IPS DF 4.7 (cell line): ENCODE results near the gene F2RL1.
"Not testable (repeated sequence)": the region's sequence is repeated elsewhere in the genome, so short reads cannot be mapped to it uniquely, and the experiment has no call there.

Experiments used
- DNase-seq: peaks from one replicate; pipeline ENCODE4 v3.0.0-alpha.2; 2013; ENCODE audit warnings: low spot score; ENCODE audit errors: extremely low read depth

The F2RL1 gene, protein sequence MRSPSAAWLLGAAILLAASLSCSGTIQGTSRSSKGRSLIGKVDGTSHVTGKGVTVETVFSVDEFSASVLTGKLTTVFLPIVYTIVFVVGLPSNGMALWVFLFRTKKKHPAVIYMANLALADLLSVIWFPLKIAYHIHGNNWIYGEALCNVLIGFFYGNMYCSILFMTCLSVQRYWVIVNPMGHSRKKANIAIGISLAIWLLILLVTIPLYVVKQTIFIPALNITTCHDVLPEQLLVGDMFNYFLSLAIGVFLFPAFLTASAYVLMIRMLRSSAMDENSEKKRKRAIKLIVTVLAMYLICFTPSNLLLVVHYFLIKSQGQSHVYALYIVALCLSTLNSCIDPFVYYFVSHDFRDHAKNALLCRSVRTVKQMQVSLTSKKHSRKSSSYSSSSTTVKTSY

DNA sequence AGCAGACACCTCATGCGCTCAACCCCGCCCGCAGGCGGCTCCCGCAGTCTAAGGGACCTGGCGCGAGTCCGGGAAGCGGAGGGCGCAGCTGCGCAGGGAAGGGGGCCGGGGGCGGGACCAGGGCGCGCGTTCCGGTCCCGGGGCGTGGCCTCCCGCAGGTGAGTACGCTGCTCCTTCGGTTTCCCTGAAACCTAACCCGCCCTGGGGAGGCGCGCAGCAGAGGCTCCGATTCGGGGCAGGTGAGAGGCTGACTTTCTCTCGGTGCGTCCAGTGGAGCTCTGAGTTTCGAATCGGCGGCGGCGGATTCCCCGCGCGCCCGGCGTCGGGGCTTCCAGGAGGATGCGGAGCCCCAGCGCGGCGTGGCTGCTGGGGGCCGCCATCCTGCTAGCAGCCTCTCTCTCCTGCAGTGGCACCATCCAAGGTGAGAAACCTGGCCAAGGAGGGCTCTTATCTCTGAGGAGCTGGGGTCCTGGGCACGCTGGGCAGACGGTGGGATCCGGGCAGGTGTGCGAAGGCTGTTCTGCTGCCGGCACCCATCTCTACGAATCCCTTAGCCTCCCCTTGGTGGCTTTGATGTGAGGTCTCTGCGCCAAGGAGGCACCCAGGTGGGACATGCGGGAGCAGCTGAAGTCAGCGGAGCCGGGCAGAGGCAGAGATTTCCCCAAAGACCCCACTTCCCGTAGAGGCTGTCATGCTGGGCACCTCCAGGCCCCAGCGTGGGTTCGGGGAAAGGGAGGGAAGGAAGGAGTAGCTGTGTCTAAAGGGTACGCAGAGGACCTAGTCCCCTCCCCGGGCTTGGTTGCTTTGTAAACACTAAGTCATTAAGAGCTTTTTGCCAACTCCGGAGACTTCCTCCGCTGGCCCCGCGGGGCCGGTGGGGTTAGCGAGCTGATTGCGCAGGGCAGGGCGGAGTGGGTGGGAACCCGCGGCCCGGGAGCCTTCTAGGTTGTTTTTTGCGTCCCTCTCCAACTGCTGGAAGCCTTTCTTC, at the start of gene F2RL1:
Gene F2RL1 (plus strand): TSS at position 187 of the 988 bp plus-strand sequence. CDS start 153 bp downstream, at position 340.
- DNase-seq: peak; percentile 81

DNA sequence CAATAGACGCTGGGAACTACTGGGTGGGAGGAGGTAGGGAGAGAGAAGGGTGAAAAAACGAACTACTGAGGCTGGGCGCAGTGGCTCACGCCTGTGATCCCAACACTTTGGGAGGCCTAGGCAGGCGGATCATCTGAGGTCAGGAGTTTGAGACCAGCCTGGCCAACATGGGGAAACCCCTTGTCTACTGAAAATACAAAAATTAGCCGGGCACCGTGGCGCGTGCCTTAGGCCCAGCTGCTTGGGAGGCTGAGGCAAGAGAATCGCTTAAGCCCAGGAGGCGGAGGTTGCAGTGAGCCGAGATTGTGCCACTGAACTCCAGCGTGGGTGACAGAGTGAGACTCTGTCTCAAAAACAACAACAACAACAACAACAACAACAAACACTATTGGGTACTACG, 47.8 kb upstream of the F2RL1 start:
- DNase-seq: not testable (repeated sequence)

GRCh38 chr5:76771705-76772405, 47.0 kb upstream of the F2RL1 start:
- DNase-seq: no peak

DNA sequence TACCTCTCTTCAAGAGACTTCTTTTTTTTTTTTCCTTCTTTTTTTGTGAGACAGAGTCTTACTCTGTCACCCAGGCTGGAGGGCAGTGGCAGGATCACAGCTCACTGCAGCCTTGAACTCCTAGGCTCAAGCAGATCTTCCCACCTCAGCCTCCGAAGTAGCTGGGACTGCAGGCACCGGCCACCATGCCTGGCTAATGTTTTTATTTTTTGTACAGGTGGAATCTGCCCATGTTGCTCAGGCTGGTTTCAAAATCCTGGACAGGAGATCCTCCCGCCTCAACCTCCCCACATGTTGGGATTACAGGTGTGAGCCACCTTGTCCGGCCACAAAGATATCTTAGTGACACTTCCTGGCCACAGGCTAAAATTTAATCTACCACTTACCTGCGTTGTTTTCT, 42.9 kb upstream of the F2RL1 start:
- DNase-seq: no peak

DNA sequence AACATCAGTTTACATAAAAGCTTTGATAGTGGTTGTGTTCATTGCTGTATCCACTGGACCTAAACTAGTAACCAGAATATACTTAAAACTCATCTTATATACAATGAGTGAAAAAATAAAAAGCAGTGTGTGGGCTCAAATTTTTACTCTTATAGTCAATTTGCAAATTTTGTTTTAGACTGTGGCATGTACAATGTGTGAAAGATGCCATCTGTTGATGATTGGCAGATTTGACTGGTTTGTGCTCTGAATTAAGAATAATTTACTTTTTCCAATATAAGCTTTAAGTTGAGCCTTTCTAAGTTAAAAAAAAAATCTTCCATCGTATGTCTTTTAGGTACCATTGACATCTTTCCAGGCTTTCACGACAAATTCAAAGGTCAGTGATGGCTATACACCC, 42.4 kb upstream of the F2RL1 start:
- DNase-seq: no peak

DNA sequence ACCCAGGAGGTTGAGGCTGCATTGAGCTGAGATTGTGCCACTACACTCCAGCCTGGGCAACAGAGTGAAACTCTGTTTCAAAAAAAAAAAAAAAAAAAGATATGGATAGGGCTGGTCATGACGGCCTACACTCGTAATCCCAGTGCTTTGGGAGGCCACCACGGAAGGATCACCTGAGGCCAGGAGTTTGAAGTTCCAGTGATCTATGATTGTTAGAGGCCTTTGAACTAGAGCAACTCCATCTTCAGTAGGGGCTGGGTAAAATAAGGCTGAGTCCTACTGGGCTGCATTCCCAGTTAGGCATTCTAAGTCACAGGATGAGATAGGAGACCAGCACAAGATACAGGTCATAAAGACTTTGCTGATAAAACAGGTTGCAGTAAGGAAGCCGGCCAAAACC, 38.2 kb upstream of the F2RL1 start:
- DNase-seq: not testable (repeated sequence)

DNA sequence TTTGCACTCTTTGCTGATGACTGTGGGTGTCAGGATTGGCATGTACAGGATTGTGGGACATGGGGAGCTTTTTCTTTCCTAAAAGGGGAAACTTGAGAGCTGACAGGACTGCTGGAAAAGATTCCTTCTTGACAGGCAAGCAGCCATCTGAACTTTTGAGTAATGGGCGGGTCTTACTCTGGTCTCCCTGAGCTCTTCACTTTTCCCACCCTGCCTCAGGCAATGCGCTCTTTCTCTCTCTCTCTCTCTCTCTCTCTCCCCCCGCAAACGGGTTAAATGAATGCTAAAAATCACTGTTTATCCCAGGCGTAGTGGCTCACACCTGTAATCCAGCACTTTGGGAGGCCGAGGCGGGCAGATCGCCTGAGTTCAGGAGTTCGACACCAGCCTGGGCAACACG, 37.1 kb upstream of the F2RL1 start:
- DNase-seq: no peak

DNA sequence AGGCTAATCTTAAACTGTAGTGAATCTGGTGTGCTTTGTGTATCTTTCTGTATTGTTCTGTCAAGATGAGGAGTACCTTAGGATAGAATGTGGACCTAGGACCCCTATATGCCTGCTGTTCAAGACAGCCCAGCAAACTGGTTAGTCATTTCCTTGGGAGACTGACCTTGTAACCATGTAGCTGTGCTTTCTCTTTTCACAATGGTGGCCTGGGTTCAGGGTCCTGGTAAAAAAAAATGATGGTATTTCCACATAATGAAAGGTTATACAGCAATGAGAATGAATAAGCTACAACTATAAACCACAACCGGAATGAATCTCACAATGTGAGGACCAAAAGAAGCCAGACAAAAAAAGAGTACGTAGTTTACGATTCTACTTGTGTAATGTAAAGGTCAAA, 36.4 kb upstream of the F2RL1 start:
- no peak for DNase-seq

- DNase-seq: no peak
These were observed 31.6 kb upstream of the F2RL1 start for GRCh38 chr5:76787237-76787636.

GRCh38 chr5:76788362-76788761, 30.5 kb upstream of the F2RL1 start:
- DNase-seq: no peak

DNA sequence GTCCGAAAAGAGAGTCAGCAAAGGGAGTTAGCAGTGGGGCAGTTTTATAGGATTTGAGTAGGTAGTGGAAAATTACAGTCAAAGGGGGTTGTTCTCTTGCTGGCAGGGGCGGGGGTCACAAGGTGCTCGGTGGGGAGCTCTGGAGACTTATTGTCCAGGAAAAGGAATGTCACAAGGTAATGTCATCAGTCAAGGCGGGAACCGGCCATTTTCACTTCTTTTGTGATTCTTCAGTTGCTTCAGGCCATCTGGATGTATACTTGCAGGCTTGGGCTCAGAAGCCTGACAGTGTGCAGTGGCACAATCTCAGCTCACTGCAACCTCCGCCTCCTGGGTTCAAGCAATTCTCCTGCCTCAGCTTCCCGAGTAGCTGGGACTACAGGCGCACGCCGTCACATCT, 29.6 kb upstream of the F2RL1 start:
- DNase-seq: not testable (repeated sequence)

GRCh38 chr5:76789991-76790581, 28.7 kb upstream of the F2RL1 start:
- no peak for DNase-seq

DNA sequence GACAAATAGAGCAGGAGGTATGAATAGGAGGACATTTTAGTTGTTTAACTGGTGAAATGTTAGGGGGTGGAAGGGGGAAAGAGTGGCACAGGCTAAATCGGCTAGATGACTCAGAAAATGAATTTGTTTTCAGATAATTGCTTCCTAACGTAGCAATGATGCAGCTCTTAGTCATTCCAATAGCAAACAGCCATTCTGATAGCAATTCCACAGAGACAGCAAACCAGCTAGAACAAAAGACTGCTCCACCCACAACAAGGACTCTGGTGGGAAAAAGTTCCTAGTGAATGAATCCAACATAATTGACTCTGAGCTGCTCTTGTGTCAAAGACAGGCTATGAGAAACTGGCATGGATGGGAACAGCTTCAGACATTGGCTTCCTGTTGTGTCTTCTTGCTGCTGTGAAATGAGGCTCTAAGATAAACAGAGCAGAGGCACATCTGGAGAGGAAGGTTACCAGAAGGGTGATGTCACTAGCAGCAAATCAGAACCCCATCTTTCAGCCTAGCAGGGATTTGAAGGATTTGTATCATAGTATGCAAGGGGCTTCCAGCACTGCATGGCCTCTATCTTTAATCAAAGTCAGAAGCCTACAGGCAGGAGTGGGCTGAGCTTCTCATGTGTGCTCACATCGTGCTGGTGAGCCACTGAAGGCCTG, 28.1 kb upstream of the F2RL1 start:
- DNase-seq: no peak

DNA sequence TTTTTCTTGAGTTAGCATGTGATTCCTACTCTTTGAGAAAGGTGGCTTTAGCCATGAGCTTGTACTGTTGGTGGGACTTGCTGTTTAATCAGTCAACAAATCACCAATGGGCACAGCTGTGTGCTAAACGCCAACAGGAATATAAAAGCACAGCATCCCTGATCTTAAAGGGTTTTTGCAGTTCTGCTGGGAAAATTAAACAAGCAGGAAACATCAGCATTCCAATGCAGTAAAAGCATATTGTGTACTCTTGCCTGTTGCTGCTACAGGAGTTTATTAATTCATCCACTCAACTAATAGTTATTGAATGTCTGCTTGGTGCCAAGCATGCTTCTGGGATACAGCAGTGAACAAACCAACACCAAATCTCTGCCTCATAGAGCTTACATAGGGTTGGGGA, 27.4 kb upstream of the F2RL1 start:
- DNase-seq: no peak

DNA sequence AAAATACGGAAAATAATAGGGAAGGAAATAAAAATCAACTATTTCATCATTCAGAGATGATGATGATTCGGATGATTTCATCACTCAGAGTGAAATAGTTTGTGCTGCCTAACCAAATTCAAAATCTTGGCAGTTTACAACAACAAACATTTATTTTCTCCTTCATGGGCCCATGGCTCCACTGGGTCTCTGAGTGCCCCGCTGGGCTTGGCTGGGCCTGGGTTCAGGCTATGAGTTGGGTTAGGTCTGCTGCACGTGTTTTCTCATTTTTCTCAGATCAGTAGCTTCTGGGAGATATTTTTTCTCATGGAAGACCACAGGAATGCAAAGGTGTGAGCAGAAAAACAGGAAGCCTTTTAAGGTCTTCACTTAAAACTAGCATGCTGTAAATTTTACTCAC, 24.0 kb upstream of the F2RL1 start:
- no peak for DNase-seq

DNA sequence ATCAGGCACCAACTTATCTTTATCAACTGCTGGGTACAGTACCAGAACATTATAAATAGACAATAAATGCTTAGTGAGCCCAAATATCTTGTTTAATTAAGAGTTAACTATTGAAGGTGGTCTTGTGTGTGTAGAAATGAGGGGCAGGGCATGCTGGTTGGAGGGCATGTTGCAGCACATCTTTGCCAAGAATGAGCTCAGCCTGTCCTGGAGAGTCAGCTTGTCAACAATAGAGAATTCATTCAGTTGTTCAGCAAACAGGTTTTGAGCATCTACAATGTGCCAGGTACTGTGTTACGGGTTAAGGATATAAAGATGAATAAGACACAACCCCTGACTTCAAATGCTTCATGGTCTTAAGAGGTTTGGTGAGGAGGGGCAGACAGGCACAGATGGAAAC, 19.2 kb upstream of the F2RL1 start:
- no peak for DNase-seq

- DNase-seq: no peak
These were observed 18.3 kb upstream of the F2RL1 start for GRCh38 chr5:76800579-76800978.

- no peak for DNase-seq
These were observed 17.5 kb upstream of the F2RL1 start for GRCh38 chr5:76801159-76801802.

GRCh38 chr5:76801803-76802195, 17.0 kb upstream of the F2RL1 start:
- no peak for DNase-seq

DNA sequence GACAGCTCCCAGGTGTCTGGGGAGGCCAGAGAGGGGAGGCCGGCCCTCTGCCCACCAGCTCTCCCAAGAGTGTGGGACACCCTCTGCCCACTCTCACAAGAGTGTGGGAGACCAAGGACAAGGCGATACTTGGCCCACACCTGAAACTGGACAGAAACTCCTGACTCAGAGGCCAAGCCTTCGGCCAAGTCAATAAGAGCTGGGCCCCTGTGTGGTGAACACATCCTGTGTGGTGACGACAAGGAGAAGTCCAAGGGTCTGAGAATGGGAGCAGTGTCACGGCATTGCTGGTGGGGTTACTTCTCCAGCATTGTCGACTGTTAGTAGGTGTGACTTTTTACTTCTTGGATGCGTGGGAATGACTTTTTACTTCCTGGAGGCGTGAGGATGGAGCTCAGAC, 14.6 kb upstream of the F2RL1 start:
- DNase-seq: no peak
